ENCODE results near the gene COG6. TPM values are rescaled to one million over a fixed set of nuclear protein-coding genes. Genes with fewer than 3 reads are reported as not detected.

Gene COG6
- total RNA-seq, 1 experiment from 2014 or later, result 16.0 TPM

GRCh38 chr13:39641645-39642044, 13.8 kb upstream of the COG6 start:
- CTCF ChIA-PET, result no interaction called here

GRCh38 chr13:39646122-39646521, 9.3 kb upstream of the COG6 start:
- BruUV-seq (replicated peaks), result no TSS peak
- Histone ChIP-seq H3K4me1 (ENCODE audit: insufficient read depth, low read length) (no peaks in the 10 kb centered on the region), H3F3A (ENCODE audit: low read length, unreplicated experiment) (no peaks in the 10 kb centered on the region), H3K9me2 (replicated peaks; ENCODE audit: low read length) (no peaks in the 10 kb centered on the region), H2AFZ (ENCODE audit: low read length) (no peak overlapping the region), H3K4me2 (ENCODE audit: low read length) (no peak overlapping the region), H3K9ac (ENCODE audit: low read length) (no peak overlapping the region), H3K79me2 (ENCODE audit: low read length) (no peaks in the 10 kb centered on the region), H3K36me3 (ENCODE audit: low read depth, low read length) (no peaks in the 10 kb centered on the region), H4K20me1 (ENCODE audit: low read length) (no peaks in the 10 kb centered on the region), H3K9me3 (ENCODE audit: low read length) (no peaks in the 10 kb centered on the region), H3K27ac (ENCODE audit: low read length) (no peak overlapping the region), H3K27me3 (ENCODE audit: low read length) (0 out of 2 replicates have a peak, but pooled peaks cover 2% of the 10 kb centered on the region), H3K4me3 (ENCODE audit: low read length) (no peak overlapping the region)
- POLR2A ChIA-PET (ENCODE audit: unreplicated experiment), result no interaction called here
- ATAC-seq, result no peak
- TF ChIP-seq EZH2 (IDR thresholded peaks at IDR 0.05; ENCODE audit: low read length, unreplicated experiment) (no peak), CTCF (conservative IDR thresholded peaks at IDR 0.05; ENCODE audit: low read depth, low read length) (no peak), EZH2phosphoT487 (IDR thresholded peaks at IDR 0.05; ENCODE audit: borderline replicate concordance, low read length) (no peak)
- no peak for DNase-seq
- CTCF ChIA-PET, result no interaction called here
- intact Hi-C loops (cut with micrococcal nuclease), result no loop called here

More at GRCh38 chr13:39641645-39642044, 13.8 kb upstream of the COG6 start:
- intact Hi-C loops (cut with micrococcal nuclease), result no loop called here
- no peak overlapping the region for H2AFZ ChIP-seq (ENCODE audit: low read length)
- H3K9ac ChIP-seq (ENCODE audit: low read length), result no peak overlapping the region
- no peaks in the 10 kb centered on the region for H4K20me1 ChIP-seq (ENCODE audit: low read length)
- ATAC-seq (no peak), DNase-seq (no peak)
- H3K4me3 ChIP-seq (ENCODE audit: low read length), result no peak overlapping the region
- POLR2A ChIA-PET (ENCODE audit: unreplicated experiment), result no interaction called here
- H3K4me2 ChIP-seq (ENCODE audit: low read length), result no peak overlapping the region
- no peak for TF ChIP-seq CTCF (conservative IDR thresholded peaks at IDR 0.05; ENCODE audit: low read depth, low read length)
- no peak for TF ChIP-seq EZH2 (IDR thresholded peaks at IDR 0.05; ENCODE audit: low read length, unreplicated experiment)
- no peak for TF ChIP-seq EZH2phosphoT487 (IDR thresholded peaks at IDR 0.05; ENCODE audit: borderline replicate concordance, low read length)
- peaks cover 7% of the 10 kb centered on the region; the same call in 1 of the 2 replicates for H3K27me3 ChIP-seq (ENCODE audit: low read length)
- H3K27ac ChIP-seq (ENCODE audit: low read length), result no peak overlapping the region
- no peaks in the 10 kb centered on the region for H3K4me1 ChIP-seq (ENCODE audit: insufficient read depth, low read length)
- no peaks in the 10 kb centered on the region for H3F3A ChIP-seq (ENCODE audit: low read length, unreplicated experiment)
- H3K9me2 ChIP-seq (replicated peaks; ENCODE audit: low read length), result no peaks in the 10 kb centered on the region
- BruUV-seq (replicated peaks), result no TSS peak
- H3K9me3 ChIP-seq (ENCODE audit: low read length), result no peaks in the 10 kb centered on the region
- H3K36me3 ChIP-seq (ENCODE audit: low read depth, low read length), result no peaks in the 10 kb centered on the region
- H3K79me2 ChIP-seq (ENCODE audit: low read length), result no peaks in the 10 kb centered on the region

GRCh38 chr13:39655041-39655568, 357 bp upstream of the COG6 start:
- TF ChIP-seq EZH2phosphoT487 (IDR thresholded peaks at IDR 0.05; ENCODE audit: borderline replicate concordance, low read length) (no peak), CTCF (conservative IDR thresholded peaks at IDR 0.05; ENCODE audit: low read depth, low read length) (no peak), EZH2 (IDR thresholded peaks at IDR 0.05; ENCODE audit: low read length, unreplicated experiment) (no peak)
- POLR2A ChIA-PET (ENCODE audit: unreplicated experiment), result no interaction called here
- DNase-seq (no peak), ATAC-seq (peak; percentile 23; the same call in 1 of the 2 replicates)
- Histone ChIP-seq H3K4me3 (ENCODE audit: low read length) (peak overlapping the region; percentile 98), H3K36me3 (ENCODE audit: low read depth, low read length) (no peaks in the 10 kb centered on the region), H3K9me3 (ENCODE audit: low read length) (no peaks in the 10 kb centered on the region), H3K27me3 (ENCODE audit: low read length) (no peaks in the 10 kb centered on the region), H3F3A (ENCODE audit: low read length, unreplicated experiment) (no peaks in the 10 kb centered on the region), H3K79me2 (ENCODE audit: low read length) (peaks cover 22% of the 10 kb centered on the region), H3K4me1 (ENCODE audit: insufficient read depth, low read length) (peaks cover 8% of the 10 kb centered on the region; the same call in 1 of the 2 replicates), H3K27ac (ENCODE audit: low read length) (no peak overlapping the region), H2AFZ (ENCODE audit: low read length) (peak overlapping the region; percentile 99), H3K9ac (ENCODE audit: low read length) (peak overlapping the region; percentile 83; the same call in 1 of the 2 replicates), H3K4me2 (ENCODE audit: low read length) (peak overlapping the region; percentile 94), H3K9me2 (replicated peaks; ENCODE audit: low read length) (no peaks in the 10 kb centered on the region), H4K20me1 (ENCODE audit: low read length) (no peaks in the 10 kb centered on the region)
- BruUV-seq (replicated peaks), result TSS peak; percentile 96
- CTCF ChIA-PET, result no interaction called here
- intact Hi-C loops (cut with micrococcal nuclease), result no loop called here
